KMS-11 (cell line): ENCODE data around the gene RIT1.

Source experiments
- H2AFZ ChIP-seq: fragments of 200-600 bp; sonication (generic); 2 replicates; pipeline ENCODE4 v1.6.1; 2016; ENCODE audit warnings: antibody characterized with exemption, mixed run types, low read depth
- H3K27ac ChIP-seq: fragments of 200-600 bp; sonication (generic); 2 replicates; pipeline ENCODE4 v1.6.1; 2016; ENCODE audit warnings: mild to moderate bottlenecking, mixed run types
- H3K27me3 ChIP-seq: fragments of 200-600 bp; sonication (generic); 2 replicates; pipeline ENCODE4 v1.6.1; 2017; ENCODE audit warnings: mild to moderate bottlenecking, low read depth, mixed run types, moderate library complexity; ENCODE audit not compliant: insufficient read depth
- H3K36me3 ChIP-seq: fragments of 200-600 bp; sonication (generic); 2 replicates; pipeline ENCODE4 v1.6.1; 2017; ENCODE audit warnings: mild to moderate bottlenecking, mixed run types; ENCODE audit not compliant: insufficient read depth
- H3K4me1 ChIP-seq: fragments of 200-600 bp; sonication (generic); 2 replicates; pipeline ENCODE4 v1.6.1; 2016; ENCODE audit warnings: mild to moderate bottlenecking, low read depth, mixed run types; ENCODE audit not compliant: poor library complexity, severe bottlenecking
- H3K4me2 ChIP-seq: fragments of 200-600 bp; sonication (generic); 2 replicates; pipeline ENCODE4 v1.7.0; 2016; ENCODE audit warnings: mild to moderate bottlenecking, mixed run types
- H3K4me3 ChIP-seq: fragments of 200-600 bp; sonication (generic); IDR thresholded peaks from 2 replicates; pipeline ENCODE4 v1.6.1; 2017; ENCODE audit warnings: low read depth, low read length, mixed read lengths; ENCODE audit not compliant: insufficient read depth
- H3K79me2 ChIP-seq: fragments of 200-600 bp; sonication (generic); 2 replicates; pipeline ENCODE4 v1.6.1; 2016; ENCODE audit warnings: low read depth, mixed run types; ENCODE audit not compliant: insufficient read depth
- H3K9ac ChIP-seq: fragments of 200-600 bp; sonication (generic); 2 replicates; pipeline ENCODE4 v1.6.1; 2016; ENCODE audit warnings: mild to moderate bottlenecking, mixed run types
- H4K20me1 ChIP-seq: fragments of 200-600 bp; sonication (generic); 2 replicates; pipeline ENCODE4 v1.6.1; 2016; ENCODE audit warnings: mild to moderate bottlenecking, mixed run types; ENCODE audit not compliant: insufficient read depth
- TF ChIP-seq, protein P1 (sequence below): fragments of 200-600 bp; sonication (generic); conservative IDR thresholded peaks from 2 replicates; pipeline ENCODE4 v1.6.1; 2017; ENCODE audit warnings: low read depth, mild to moderate bottlenecking, antibody characterized with exemption, low read length, moderate library complexity, mixed read lengths

RIT1 gene

GRCh38 chr1:155850345-155850744, 60.8 kb downstream of the RIT1 start:
- Histone ChIP-seq H3K4me2 (no peak overlapping the region), H2AFZ (no peak overlapping the region), H3K79me2 (peaks cover 92% of the 10 kb centered on the region), H3K36me3 (peaks cover 17% of the 10 kb centered on the region; the same call in 1 of the 2 replicates), H4K20me1 (no peaks in the 10 kb centered on the region), H3K4me3 (no peak overlapping the region), H3K9ac (no peak overlapping the region), H3K27ac (no peak overlapping the region), H3K27me3 (no peaks in the 10 kb centered on the region), H3K4me1 (peaks cover 17% of the 10 kb centered on the region)
- TF ChIP-seq, protein P1, sequence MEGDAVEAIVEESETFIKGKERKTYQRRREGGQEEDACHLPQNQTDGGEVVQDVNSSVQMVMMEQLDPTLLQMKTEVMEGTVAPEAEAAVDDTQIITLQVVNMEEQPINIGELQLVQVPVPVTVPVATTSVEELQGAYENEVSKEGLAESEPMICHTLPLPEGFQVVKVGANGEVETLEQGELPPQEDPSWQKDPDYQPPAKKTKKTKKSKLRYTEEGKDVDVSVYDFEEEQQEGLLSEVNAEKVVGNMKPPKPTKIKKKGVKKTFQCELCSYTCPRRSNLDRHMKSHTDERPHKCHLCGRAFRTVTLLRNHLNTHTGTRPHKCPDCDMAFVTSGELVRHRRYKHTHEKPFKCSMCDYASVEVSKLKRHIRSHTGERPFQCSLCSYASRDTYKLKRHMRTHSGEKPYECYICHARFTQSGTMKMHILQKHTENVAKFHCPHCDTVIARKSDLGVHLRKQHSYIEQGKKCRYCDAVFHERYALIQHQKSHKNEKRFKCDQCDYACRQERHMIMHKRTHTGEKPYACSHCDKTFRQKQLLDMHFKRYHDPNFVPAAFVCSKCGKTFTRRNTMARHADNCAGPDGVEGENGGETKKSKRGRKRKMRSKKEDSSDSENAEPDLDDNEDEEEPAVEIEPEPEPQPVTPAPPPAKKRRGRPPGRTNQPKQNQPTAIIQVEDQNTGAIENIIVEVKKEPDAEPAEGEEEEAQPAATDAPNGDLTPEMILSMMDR: no peak

- Histone ChIP-seq H4K20me1 (no peaks in the 10 kb centered on the region), H3K9ac (no peak overlapping the region), H2AFZ (no peak overlapping the region), H3K79me2 (peaks cover 98% of the 10 kb centered on the region), H3K27ac (no peak overlapping the region), H3K27me3 (no peaks in the 10 kb centered on the region), H3K4me1 (peaks cover 38% of the 10 kb centered on the region), H3K36me3 (peaks cover 8% of the 10 kb centered on the region; the same call in 1 of the 2 replicates), H3K4me2 (no peak overlapping the region), H3K4me3 (no peak overlapping the region)
- TF ChIP-seq, protein P1: no peak
Measured at GRCh38 chr1:155847823-155848529, 63.2 kb downstream of the RIT1 start.
